Measurements from ENCODE around the gene TDP1.

GRCh38 chr14:89947344-89947743 lies 8.4 kb upstream of the TDP1 start:
- TF ChIP-seq CTCF (IDR thresholded peaks at IDR 0.05) (no peak), POLR2A (IDR thresholded peaks at IDR 0.05) (no peak)
